HG02588 (cell line): ENCODE results near the gene SIGLECL1.

Experiments used
- ATAC-seq: cut with Tn5 transposase; IDR thresholded peaks from one replicate; pipeline ENCODE4 v1.9.1; 2021; ENCODE audit warnings: mild to moderate bottlenecking, moderate library complexity; ENCODE audit not compliant: unreplicated experiment

Gene SIGLECL1

GRCh38 chr19:51295382-51296126, 44.7 kb downstream of the SIGLECL1 start:
- ATAC-seq, result no peak

GRCh38 chr19:51296336-51297093, 45.6 kb downstream of the SIGLECL1 start:
- no peak for ATAC-seq

GRCh38 chr19:51297406-51297805, 46.5 kb downstream of the SIGLECL1 start:
- ATAC-seq, result no peak

DNA sequence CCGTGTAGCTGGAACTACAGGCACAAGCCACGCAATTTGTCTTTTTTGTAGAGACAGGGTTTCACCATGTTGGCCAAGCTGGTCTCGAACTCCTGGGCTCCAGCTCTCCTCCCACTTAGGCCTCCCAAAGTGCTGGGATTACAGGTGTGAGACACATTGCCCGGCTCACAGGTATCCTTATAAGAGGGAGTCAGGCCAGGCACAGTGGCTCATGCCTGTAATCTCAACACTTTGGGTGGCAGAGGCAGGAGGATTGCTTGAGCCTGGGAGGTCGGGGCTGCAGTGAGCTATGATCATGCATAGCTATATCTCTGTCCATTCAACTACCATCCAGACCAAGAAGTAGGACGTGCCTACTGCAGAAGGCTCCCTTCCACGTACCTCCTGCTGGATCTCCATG, 50.4 kb downstream of the SIGLECL1 start:
- no peak for ATAC-seq

DNA sequence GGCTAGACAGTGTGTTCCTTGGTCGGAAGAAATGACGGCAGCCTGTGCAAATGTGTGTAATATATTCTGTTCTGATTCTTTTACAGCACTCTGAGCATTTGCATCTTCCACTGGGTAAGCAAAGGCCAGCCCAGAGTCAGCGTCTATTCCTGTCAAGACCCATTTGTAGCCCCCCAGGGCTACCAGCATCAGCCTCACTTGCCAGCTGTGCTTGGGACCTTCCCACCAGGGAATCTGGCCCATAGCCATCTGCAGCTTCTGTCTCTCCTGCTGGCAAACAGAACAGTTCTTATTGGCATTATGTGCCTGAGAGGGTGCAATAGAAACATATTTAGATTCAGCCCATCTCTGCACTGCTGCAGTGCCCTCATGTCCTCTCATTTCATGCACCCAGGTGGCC, 54.6 kb downstream of the SIGLECL1 start:
- ATAC-seq, result no peak

DNA sequence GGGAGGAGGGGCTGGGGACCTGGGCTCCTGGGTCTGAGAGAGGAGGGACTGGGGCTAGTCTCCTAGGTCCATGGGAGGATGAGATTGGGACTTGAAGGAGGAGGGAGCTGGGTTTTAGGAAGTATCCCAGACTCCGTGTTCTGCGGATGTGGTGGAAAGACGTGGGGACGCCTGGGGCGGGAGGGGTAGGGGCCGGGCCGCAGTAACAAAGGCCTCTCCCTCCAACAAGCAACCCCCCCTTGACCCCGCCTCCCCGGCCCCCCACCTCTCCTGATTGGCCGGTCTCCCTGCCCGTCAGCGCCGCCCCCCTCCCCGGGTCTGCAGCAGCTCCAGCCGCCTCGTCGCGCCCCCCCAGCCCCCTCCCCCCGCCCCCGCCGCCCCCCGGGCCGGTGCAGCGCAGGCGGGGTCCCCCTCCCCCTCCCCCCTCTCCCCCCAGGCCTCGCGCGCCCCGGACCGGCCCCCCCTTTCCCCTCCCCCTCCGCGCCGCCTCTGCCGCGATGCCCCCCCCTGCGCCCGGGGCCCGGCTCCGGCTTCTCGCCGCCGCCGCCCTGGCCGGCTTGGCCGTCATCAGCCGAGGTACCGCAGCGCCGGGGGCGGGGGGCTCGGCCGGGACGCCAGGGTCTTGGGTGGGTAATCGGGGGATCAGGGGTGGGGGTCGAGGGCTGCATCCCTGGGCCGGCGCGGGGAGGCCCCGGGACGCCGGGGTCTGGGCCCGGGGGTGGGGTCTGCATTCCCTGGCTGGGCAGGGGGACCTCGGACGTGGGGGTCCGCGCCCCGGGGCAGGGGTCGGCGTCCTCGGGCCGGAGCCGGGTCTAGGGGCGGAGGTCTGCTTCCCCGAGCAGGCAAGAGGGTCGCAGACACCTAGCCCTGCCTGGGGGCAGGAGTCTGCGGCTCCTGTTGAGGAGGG, 60.7 kb downstream of the SIGLECL1 start, which contains the start of gene IGLON5:
IGLON5 (plus strand) TSS at position 294 of the 907 bp plus-strand sequence; CDS start at position 498, 204 bp downstream.
- no peak for ATAC-seq

- no peak for ATAC-seq
Observed at GRCh38 chr19:51316688-51317087, 65.8 kb downstream of the SIGLECL1 start.

DNA sequence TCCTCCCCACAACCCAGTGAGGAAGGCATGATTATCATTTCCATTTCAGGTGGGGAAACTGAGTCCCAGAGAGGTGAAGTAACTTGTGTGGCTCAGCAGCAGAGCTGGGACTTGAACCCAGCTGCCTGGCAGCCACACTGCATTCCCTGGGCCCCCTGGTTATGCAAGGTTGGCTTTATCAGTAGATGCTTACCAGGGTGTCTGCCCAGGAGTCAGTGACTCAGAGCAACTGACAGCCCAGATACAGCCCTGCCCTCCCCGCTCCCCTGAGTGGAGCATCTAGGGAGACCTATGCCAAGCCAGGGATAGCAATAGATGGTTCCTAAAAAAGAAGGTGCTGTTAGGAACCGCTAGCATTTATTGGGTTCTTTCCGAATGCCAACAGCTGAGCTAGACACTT, 66.5 kb downstream of the SIGLECL1 start:
- ATAC-seq, result no peak

DNA sequence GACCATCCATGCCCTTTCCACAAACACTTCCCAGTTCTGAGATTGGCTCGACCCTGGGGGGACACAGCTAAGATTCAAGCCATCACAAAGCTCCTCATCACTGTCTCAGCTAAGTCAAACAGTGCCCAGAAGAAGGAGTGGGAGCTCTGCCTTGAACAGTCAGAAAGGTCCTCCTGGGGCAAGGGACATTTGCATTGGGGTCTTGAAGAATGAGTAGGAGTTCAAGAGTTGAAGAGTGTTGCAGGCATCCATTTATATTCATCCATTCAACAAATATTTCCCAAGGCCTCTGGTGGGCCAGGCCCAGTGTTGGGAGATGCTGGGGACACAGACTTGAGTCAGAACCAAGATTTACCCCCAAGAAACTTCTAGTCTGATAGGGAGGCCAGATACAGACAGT, 67.1 kb downstream of the SIGLECL1 start:
- ATAC-seq, result no peak
